Right cardiac atrium (tissue), 5 donors: ENCODE data around the gene TDRD6. TPM values are rescaled to one million over a fixed set of nuclear protein-coding genes. Genes with fewer than 3 reads are reported as not detected.
"Not testable (repeated sequence)": the region's sequence is repeated elsewhere in the genome, so short reads cannot be mapped to it uniquely, and the experiment has no call there.

Source experiments
- ATAC-seq, 2 donors: fragments of 200-7000 bp; cut with Tn5 transposase; one replicate each; pipeline versions ENCODE4 v1.8.0 to v1.9.1; 2020; ENCODE audit warnings: moderate library complexity in 2 of 2, mild to moderate bottlenecking in 1 of 2
- DNase-seq, 3 donors: peaks; one replicate each; pipeline ENCODE4 v3.0.0-alpha.2; 2020
- H3K27ac ChIP-seq: one replicate; pipeline ENCODE4 v1.5.1; 2013; ENCODE audit warnings: mild to moderate bottlenecking, low read length, control low read depth, moderate library complexity
- H3K27me3 ChIP-seq: one replicate; pipeline ENCODE4 v1.6.1; 2013; ENCODE audit not compliant: control insufficient read depth, insufficient read depth
- H3K4me1 ChIP-seq: one replicate; pipeline ENCODE4 v1.6.1; 2013; ENCODE audit warnings: low read length; ENCODE audit not compliant: control insufficient read depth, insufficient read depth
- H3K4me3 ChIP-seq: one replicate; pipeline ENCODE4 v1.5.1; 2013; ENCODE audit warnings: low read length, control low read depth
- H3K9me3 ChIP-seq: one replicate; pipeline ENCODE4 v1.6.1; 2013; ENCODE audit warnings: low read length; ENCODE audit not compliant: control insufficient read depth
- WGBS: extraction: QIAGEN DNeasy Blood & Tissue Kit; methylation state at CpG from one replicate; pipeline ENCODE4 v1.1.7; 2013; 5-methylcytosine and 5-hydroxymethylcytosine counted together
- intact Hi-C, 4 donors: fragments of 100-400 bp; cut with DNase I; formaldehyde crosslinking; loops; one replicate each; pipeline versions ENCODE4 v1.11.0 to v1.14.0; 2022 to 2023
- long read RNA-seq, 4 donors: library from polyadenylated mRNA; unstranded; transcript quantifications; one replicate each; pipeline ENCODE4 v2.0.0, GENCODE V29; 2020 to 2021
- polyA plus RNA-seq: library from polyadenylated mRNA; stranded (reverse); fragments of 200-250 nt; gene quantifications from one replicate; pipeline ENCODE4 v1.2.3, GENCODE V29; 2013
- total RNA-seq, 4 donors: library from RNA; stranded (reverse); fragmentation: NEBNext Ultra II Directional; extraction: Animal tissue kit (Norgen Biotek cat#: 25700); gene quantifications; one replicate each; pipeline ENCODE4 v1.2.1, GENCODE V29; 2021
- donor health status: healthy with polysubstance abuse.
- donor health status: DM: no; HTN: yes; CAD: no.
- donor health status: DM: no; HTN: no; CAD: no.
- donor health status: DM: no; HTN: yes; CAD: no; lungs with severe emphysema.
- donor health status: DM: yes; HTN: yes; CAD: no.

The TDRD6 gene
- total RNA-seq (1 to 10 TPM in 1 of 4 donors, under 1 TPM in 3; 0.38 to 1.2 (median 0.66) TPM), polyA plus RNA-seq (0.27 TPM)
- long read RNA-seq, donor 1 = 0 reads
- long read RNA-seq, donor 2 = 0 reads
- long read RNA-seq, donor 3, partial matches to known transcripts = 0 of 1 reads
- long read RNA-seq, donor 3, other reads (novel, unspliced or antisense) = 1 of 1 reads
- long read RNA-seq, donor 4 = 0 reads

GRCh38 chr6:46687619-46688097 lies at the start of gene TDRD6:
Gene TDRD6 (plus strand): TSS chr6:46687885. CDS start chr6:46688129, 244 bp downstream.
- Histone ChIP-seq H3K27ac (no peak within 1 kb of the TSS), H3K9me3 (no peaks in the 10 kb centered on the region), H3K4me1 (no peaks in the 10 kb centered on the region), H3K27me3 (no peaks in the 10 kb centered on the region), H3K4me3 (no peak within 1 kb of the TSS)
- intact Hi-C loops = no loop called here
- peak; percentile 8 to 63 (median 43) for DNase-seq
- WGBS = 88% methylated on average over 41 of the region's 41 CpGs
- ATAC-seq = peak in 1 of 2 donors; percentile 41

- no peak overlapping the region for H3K27ac ChIP-seq
- H3K9me3 ChIP-seq = no peaks in the 10 kb centered on the region
- no peaks in the 10 kb centered on the region for H3K27me3 ChIP-seq
- intact Hi-C loops = loop anchor here in 1 of 4 donors (10.0 kb wide), 1 partner anchor 423 kb away; no protein-coding TSS in a partner anchor
- ATAC-seq (no peak), DNase-seq (no peak)
- no peaks in the 10 kb centered on the region for H3K4me1 ChIP-seq
- WGBS = 89% methylated on average over 1 of the region's 1 CpG
- H3K4me3 ChIP-seq = no peak overlapping the region
Observed at GRCh38 chr6:46637933-46638332, 49.8 kb upstream of the TDRD6 start.

GRCh38 chr6:46638650-46639049 lies 49.0 kb upstream of the TDRD6 start:
- WGBS = 84% methylated on average over 2 of the region's 2 CpGs
- intact Hi-C loops = loop anchor here in 1 of 4 donors (10.0 kb wide), 1 partner anchor 424 kb away; no protein-coding TSS in a partner anchor
- DNase-seq (no peak), ATAC-seq (no peak)
- Histone ChIP-seq H3K27me3 (no peaks in the 10 kb centered on the region), H3K4me3 (no peak overlapping the region), H3K27ac (no peak overlapping the region), H3K4me1 (no peaks in the 10 kb centered on the region), H3K9me3 (no peaks in the 10 kb centered on the region)

GRCh38 chr6:46642928-46643751 lies 44.5 kb upstream of the TDRD6 start:
- no peak overlapping the region for H3K27ac ChIP-seq
- H3K27me3 ChIP-seq = no peaks in the 10 kb centered on the region
- 83% methylated on average over 4 of the region's 4 CpGs for WGBS
- H3K9me3 ChIP-seq = no peaks in the 10 kb centered on the region
- intact Hi-C loops = no loop called here
- H3K4me3 ChIP-seq = no peak overlapping the region
- DNase-seq = no peak
- H3K4me1 ChIP-seq = no peaks in the 10 kb centered on the region
- no peak for ATAC-seq

- WGBS = 96% methylated on average over 1 of the region's 1 CpG
- Histone ChIP-seq H3K27ac (no peak overlapping the region), H3K4me3 (no peak overlapping the region), H3K4me1 (no peaks in the 10 kb centered on the region), H3K9me3 (no peaks in the 10 kb centered on the region), H3K27me3 (no peaks in the 10 kb centered on the region)
- intact Hi-C loops = no loop called here
- ATAC-seq (no peak), DNase-seq (no peak)
Observed at GRCh38 chr6:46645265-46645664, 42.4 kb upstream of the TDRD6 start.

GRCh38 chr6:46648108-46648507 lies 39.6 kb upstream of the TDRD6 start:
- ATAC-seq = not testable (repeated sequence)

GRCh38 chr6:46648869-46649492 lies 38.7 kb upstream of the TDRD6 start:
- Histone ChIP-seq H3K27me3 (no peaks in the 10 kb centered on the region), H3K4me1 (no peaks in the 10 kb centered on the region), H3K4me3 (no peak overlapping the region), H3K9me3 (no peaks in the 10 kb centered on the region), H3K27ac (no peak overlapping the region)
- intact Hi-C loops = no loop called here
- WGBS = 81% methylated on average over 5 of the region's 5 CpGs
- ATAC-seq (no peak), DNase-seq (no peak)

More at GRCh38 chr6:46648108-46648507, 39.6 kb upstream of the TDRD6 start:
- H3K4me1 ChIP-seq, DNase-seq, H3K9me3 ChIP-seq, H3K27me3 ChIP-seq, H3K4me3 ChIP-seq, intact Hi-C loops, H3K27ac ChIP-seq: not testable (repeated sequence)
- WGBS = 85% methylated on average over 3 of the region's 4 CpGs

- H3K9me3 ChIP-seq = no peaks in the 10 kb centered on the region
- DNase-seq = no peak
- 76% methylated on average over 1 of the region's 1 CpG for WGBS
- H3K27me3 ChIP-seq = no peaks in the 10 kb centered on the region
- intact Hi-C loops = no loop called here
- H3K4me1 ChIP-seq = no peaks in the 10 kb centered on the region
- no peak overlapping the region for H3K27ac ChIP-seq
- ATAC-seq = no peak
- no peak overlapping the region for H3K4me3 ChIP-seq
Observed at GRCh38 chr6:46651006-46651405, 36.7 kb upstream of the TDRD6 start.

- no peak for ATAC-seq
- DNase-seq = no peak
- Histone ChIP-seq H3K9me3 (no peaks in the 10 kb centered on the region), H3K27ac (no peak overlapping the region), H3K4me1 (no peaks in the 10 kb centered on the region), H3K4me3 (peak overlapping the region; percentile 79), H3K27me3 (no peaks in the 10 kb centered on the region)
- intact Hi-C loops = no loop called here
- 22% methylated on average over 8 of the region's 8 CpGs for WGBS
Observed at GRCh38 chr6:46651816-46652215, 35.9 kb upstream of the TDRD6 start.

- ATAC-seq (no peak), DNase-seq (no peak)
- Histone ChIP-seq H3K9me3 (no peaks in the 10 kb centered on the region), H3K4me1 (no peaks in the 10 kb centered on the region), H3K27ac (no peak overlapping the region), H3K27me3 (no peaks in the 10 kb centered on the region), H3K4me3 (peak overlapping the region; percentile 79)
- intact Hi-C loops = no loop called here
- 5% methylated on average over 6 of the region's 6 CpGs for WGBS
Observed at GRCh38 chr6:46652232-46652602, 35.5 kb upstream of the TDRD6 start.
